ENCODE data around the gene GYPC.
"Not testable (repeated sequence)": the region's sequence is repeated elsewhere in the genome, so short reads cannot be mapped to it uniquely, and the experiment has no call there.

Gene GYPC

GRCh38 chr2:126714191-126714965 is 58.4 kb downstream of the GYPC start:
- no peak for TF ChIP-seq ZNF274 (IDR thresholded peaks at IDR 0.05; ENCODE audit: low read depth, low read length)
- no peak overlapping the region for H3K4me3 ChIP-seq (ENCODE audit: low read length)

- no peak for TF ChIP-seq ZNF274 (IDR thresholded peaks at IDR 0.05; ENCODE audit: low read depth, low read length)
- H3K4me3 ChIP-seq (ENCODE audit: low read length), result no peak overlapping the region
Observed at GRCh38 chr2:126715111-126715510, 59.2 kb downstream of the GYPC start.

GRCh38 chr2:126715576-126716406 is 59.8 kb downstream of the GYPC start:
- H3K4me3 ChIP-seq (ENCODE audit: low read length), result no peak overlapping the region
- no peak for TF ChIP-seq ZNF274 (IDR thresholded peaks at IDR 0.05; ENCODE audit: low read depth, low read length)

DNA sequence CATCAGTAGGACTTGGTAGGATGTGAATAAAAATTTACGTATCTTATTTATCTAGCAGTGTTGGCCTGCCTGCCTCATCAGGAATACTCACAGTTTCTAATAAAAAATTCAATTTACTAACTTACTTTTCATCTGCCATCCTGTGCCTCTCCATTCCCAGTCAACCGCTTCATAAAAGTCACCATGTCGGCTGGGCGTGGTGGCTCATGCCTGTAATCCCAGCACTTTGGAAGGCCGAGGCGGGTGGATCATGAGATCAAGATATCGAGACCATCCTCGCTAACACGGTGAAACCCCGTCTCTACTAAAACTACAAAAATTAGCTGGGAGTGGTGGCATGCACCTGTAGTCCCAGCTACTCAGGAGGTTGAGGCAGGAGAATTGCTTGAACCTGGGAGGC is 61.3 kb downstream of the GYPC start:
- H3K4me3 ChIP-seq (ENCODE audit: low read length), result not testable (repeated sequence)

DNA sequence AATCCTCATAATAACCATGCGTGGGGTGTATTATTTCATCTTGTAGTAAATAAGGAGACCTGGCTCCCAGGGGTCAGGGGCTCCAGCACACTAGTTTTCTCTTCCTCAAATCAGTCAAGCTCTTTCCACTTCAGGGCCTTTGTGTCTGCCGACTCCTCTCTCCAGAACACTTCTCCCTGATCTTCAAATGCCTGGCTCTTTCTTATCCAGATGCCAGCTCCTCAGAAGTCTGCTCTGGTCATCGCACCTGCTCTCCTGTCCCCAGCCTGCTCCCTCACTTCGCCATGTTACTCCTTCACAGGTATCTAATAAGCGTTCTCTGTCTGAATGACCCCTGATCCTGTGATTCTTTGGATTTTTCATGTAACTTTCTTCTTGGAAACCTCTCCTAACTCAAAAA is 62.0 kb downstream of the GYPC start:
- no peak overlapping the region for H3K4me3 ChIP-seq (ENCODE audit: low read length)
- TF ChIP-seq ZNF274 (IDR thresholded peaks at IDR 0.05; ENCODE audit: low read depth, low read length), result no peak

- no peak for TF ChIP-seq ZNF274 (IDR thresholded peaks at IDR 0.05; ENCODE audit: low read depth, low read length)
- H3K4me3 ChIP-seq (ENCODE audit: low read length), result no peak overlapping the region
Observed at GRCh38 chr2:126719191-126719832, 63.4 kb downstream of the GYPC start.

- no peak overlapping the region for H3K4me3 ChIP-seq (ENCODE audit: low read length)
- no peak for TF ChIP-seq ZNF274 (IDR thresholded peaks at IDR 0.05; ENCODE audit: low read depth, low read length)
Observed at GRCh38 chr2:126719833-126720351, 63.9 kb downstream of the GYPC start.

- no peak for TF ChIP-seq ZNF274 (IDR thresholded peaks at IDR 0.05; ENCODE audit: low read depth, low read length)
Observed at GRCh38 chr2:126720638-126721037, 64.7 kb downstream of the GYPC start.

GRCh38 chr2:126722081-126722480 is 66.1 kb downstream of the GYPC start:
- TF ChIP-seq ZNF274 (IDR thresholded peaks at IDR 0.05; ENCODE audit: low read depth, low read length), result no peak
- no peak overlapping the region for H3K4me3 ChIP-seq (ENCODE audit: low read length)

More at GRCh38 chr2:126720638-126721037, 64.7 kb downstream of the GYPC start:
- no peak overlapping the region for H3K4me3 ChIP-seq (ENCODE audit: low read length)

DNA sequence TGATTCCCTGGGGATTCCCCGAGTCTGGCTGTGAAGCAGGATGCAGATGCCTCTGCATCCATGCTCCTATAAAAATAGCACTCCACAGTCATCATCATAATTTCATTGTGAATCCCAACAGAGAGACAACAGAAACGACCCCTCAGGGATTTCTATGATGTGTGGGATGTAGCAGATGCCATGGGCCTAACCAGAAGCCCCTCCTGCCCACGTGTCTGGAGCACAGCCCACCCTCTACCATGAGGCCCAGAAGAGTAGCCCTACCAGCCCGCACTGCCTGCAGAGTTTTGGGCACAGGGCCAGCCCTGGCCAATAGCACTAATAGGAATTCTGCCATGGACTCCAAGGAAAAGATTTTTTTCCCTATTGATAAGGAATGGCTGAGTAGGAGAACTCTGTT is 66.6 kb downstream of the GYPC start:
- no peak for TF ChIP-seq ZNF274 (IDR thresholded peaks at IDR 0.05; ENCODE audit: low read depth, low read length)
- H3K4me3 ChIP-seq (ENCODE audit: low read length), result no peak overlapping the region

- no peak overlapping the region for H3K4me3 ChIP-seq (ENCODE audit: low read length)
- TF ChIP-seq ZNF274 (IDR thresholded peaks at IDR 0.05; ENCODE audit: low read depth, low read length), result no peak
Observed at GRCh38 chr2:126723281-126723815, 67.4 kb downstream of the GYPC start.

GRCh38 chr2:126725580-126725979 is 69.6 kb downstream of the GYPC start:
- TF ChIP-seq ZNF274 (IDR thresholded peaks at IDR 0.05; ENCODE audit: low read depth, low read length), result no peak

GRCh38 chr2:126729896-126730295 is 73.9 kb downstream of the GYPC start:
- H3K4me3 ChIP-seq (ENCODE audit: low read length), result no peak overlapping the region
- no peak for TF ChIP-seq ZNF274 (IDR thresholded peaks at IDR 0.05; ENCODE audit: low read depth, low read length)

More at GRCh38 chr2:126725580-126725979, 69.6 kb downstream of the GYPC start:
- no peak overlapping the region for H3K4me3 ChIP-seq (ENCODE audit: low read length)

GRCh38 chr2:126730655-126731054 is 74.7 kb downstream of the GYPC start:
- no peak for TF ChIP-seq ZNF274 (IDR thresholded peaks at IDR 0.05; ENCODE audit: low read depth, low read length)

More at GRCh38 chr2:126730655-126731054, 74.7 kb downstream of the GYPC start:
- no peak overlapping the region for H3K4me3 ChIP-seq (ENCODE audit: low read length)

All from GM08714 (cell line).